ENCODE data around the gene DCST1.
A peak's percentile ranks its signal among the peaks of the same experiment; 100 is the strongest.

Gene DCST1

DNA sequence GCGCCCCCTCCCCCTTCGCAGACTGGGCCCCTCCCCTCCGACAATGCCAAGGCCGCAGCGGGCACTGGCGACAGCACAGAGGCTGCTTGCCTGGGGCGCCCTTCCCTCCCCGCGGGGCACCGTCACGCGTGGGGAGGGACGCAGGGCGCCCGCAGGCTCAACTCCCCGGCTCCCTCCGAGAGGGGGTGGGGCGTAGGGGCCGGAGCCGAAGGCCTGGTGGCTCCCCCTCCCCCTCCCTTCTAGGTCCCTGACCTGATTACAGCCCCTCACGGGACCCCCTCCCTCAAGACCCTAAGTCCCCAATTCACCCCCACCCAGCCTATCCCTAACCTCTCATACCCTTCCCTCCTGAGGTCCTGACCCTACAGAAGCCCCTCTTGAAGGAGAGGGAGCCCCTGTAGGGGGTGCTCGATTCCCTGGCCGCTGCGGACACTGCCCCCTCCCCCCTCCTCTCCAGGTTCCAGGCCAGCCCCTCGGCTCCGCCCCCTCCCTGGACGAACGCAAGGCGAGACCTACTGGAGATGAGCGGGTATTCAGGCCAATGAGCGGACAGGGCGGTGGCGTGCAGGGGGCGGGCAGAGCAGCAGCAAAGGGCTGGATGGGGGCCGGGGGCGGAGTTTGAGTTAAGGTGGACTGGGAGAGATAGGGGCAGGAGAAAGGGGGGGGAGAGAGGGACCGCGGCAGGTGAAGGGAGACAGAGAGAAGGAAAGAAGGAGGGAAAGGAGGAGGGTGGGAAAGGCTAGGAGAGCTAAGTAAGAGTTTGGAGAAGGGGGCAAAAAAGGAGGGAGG lies 31.8 kb upstream of the DCST1 start:
- peak; percentile 98 for DNase-seq

DNA sequence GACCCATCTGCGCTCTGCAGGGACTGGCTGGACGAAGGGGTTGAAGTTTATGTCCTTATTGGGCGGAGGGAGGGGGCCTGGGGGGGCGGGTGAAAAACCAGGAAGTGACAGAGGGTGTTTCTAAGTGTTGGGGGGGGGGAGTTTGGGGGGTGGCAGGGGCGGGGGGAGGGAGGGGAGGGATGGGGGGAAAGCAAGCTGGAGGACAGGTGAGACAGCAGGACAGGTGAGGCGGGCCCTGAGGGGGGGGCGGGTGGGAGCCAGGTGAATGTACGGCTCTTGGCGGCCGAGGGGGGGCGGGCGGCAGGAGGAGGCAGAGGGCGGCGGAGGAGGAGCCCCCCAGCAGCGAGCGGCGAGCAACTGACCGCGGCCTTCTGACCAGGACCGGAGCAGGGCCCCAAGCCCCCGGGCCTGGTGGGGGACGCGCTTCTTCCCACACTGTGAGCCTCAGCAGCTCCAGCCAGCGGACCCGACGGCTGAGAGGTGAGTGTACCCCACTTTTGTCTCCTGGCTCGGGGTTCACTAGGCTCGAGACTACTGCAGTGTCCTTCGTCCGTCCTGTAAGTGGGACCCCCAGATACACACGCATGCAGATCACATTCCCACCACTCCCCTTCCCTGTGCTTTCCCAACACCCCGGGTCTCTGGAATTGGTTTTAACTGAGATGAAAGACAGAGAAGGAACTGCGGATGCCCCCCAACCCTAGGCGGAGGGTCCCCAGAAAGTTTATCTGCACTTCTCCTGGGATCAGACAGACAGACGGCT lies 31.0 kb upstream of the DCST1 start, which contains the start of gene ZBTB7B:
ZBTB7B (plus strand) TSS at position 339 of the 763 bp plus-strand sequence. CDS start 11,859 bp downstream, outside the sequence.
- no peak for DNase-seq

DNA sequence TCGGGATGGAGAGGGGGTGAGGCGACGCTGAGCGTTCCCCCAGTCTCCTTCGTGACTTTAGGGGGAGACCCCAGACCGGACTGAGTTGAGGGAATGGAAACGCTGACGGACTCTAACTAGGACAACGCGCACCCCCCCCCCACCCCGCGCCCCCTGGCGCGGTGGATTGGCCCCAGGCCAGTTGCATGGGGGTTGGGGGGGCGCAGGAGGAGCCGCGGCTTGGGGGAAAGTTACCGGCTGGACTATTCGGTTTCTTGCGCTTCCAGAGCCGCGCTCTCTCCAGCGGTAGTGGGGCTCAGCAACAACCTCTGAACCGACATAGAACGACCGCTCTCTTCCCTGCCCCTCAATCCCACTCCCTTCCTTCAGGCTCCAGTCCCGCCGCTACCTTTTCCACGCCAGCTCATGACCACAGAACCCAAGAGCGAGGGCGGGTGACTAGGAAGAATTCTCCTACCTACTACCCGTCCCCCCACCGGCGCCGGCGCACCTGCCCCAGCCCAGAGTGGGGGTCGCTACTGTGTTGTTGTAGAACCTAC lies 30.3 kb upstream of the DCST1 start:
- no peak for DNase-seq

DNA sequence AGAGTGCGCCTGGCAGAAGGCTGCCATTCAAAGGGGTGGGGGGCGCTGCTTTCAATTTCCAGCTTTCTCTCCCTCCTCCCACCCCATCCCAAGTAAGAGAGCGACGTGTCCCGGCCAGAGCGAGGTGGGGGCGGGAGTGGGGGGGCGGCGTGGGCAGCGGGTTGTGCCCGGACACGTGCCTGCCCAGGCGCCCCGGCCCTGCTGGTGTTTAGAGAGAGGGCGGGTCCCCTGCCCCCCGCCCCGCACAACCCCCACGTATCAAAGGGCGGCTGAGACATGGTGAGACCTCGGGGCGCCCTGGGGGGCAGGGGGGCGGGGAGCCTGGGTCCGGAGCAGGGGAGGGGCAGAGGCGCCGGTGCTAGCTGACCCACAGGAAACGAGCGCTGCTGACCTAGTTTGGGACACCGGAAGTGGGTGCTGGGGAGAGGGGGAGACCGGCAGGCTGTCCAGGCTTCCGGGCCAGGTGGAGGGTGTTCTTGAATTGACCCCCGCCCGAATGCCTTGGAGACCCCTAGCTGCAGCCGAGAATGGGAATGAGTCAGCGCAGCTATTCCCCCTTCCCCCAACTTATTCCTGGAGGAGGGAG lies 29.8 kb upstream of the DCST1 start:
- no peak for DNase-seq

DNA sequence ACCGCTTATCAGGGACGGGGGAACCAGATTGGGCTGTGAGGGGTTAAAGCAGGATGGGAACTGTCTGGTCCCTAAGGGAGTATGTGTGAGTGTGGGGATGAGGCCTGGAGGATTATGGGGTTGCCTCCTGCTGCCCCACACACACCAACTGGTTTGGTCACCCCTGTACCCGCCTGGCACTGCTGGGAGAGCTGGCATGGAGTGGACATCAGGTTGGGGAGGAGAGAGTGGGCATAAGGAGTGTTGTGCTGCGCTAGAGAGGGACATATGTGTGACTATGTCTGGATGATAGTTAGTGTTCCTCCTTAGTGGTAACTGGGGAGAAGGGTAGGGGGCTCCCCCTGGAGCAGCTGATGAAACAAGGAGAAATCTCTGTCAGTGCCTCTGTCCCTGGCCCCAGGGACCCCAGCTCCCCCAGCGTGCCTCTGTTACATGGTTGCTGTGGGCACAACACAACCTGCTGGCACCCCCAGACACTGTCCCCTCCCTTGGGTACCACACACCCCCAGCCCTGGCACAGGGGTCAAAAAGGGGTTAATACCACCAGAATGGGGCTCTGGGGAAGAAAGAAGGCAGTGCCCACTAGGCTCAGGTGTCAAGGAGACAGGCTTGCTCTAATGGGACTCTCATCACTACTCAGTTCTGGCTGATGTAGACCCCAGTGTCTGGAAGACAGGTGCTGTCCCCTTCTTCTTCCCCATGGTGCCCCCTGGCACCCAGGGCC lies 29.1 kb upstream of the DCST1 start:
- DNase-seq = no peak

DNA sequence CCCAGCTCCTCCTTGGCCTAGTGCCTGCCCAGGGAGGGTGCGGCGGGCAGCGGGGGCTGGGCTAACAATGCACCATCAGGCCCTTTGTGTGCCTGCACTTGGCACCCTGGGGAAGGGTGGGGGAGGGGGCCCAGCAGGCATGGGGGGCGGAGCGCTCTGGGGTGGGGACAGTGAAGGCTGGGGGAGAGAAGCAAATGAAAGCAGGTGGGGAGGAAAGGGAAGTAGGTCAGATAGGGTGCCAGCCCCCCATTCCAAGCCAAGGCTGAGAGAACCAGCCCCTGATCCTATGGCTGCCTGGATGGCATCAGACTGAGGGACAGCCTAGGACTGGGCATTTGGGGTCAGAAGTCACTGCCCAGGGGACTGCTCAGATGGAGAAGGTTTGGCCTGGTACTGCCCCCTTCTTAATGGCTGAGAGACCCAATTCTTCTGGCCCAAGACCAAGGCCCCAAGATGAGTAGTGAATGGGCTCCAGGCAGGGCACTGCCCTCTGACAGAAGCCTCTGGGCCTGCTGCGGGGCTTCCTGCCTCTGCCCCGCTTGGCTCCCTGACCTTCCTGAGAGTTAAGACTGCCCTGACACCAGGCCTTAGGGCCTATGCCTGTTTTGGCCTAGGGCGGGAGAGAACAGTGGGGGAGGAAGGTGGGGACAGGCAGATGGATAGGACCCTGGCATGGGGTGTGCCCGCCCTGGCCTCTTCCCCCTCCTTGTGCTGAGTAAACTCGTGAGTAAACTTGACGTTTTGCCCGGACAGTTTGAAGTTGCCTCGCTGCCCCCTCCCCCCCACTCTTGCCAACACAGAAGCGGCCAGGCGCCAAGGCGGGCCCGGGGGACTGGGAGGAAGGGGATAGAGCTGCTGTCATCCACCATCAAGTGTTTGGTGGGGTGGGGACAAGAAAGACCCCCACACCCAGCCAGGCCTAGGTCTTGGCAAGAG lies 28.3 kb upstream of the DCST1 start:
- DNase-seq = peak; percentile 60

DNA sequence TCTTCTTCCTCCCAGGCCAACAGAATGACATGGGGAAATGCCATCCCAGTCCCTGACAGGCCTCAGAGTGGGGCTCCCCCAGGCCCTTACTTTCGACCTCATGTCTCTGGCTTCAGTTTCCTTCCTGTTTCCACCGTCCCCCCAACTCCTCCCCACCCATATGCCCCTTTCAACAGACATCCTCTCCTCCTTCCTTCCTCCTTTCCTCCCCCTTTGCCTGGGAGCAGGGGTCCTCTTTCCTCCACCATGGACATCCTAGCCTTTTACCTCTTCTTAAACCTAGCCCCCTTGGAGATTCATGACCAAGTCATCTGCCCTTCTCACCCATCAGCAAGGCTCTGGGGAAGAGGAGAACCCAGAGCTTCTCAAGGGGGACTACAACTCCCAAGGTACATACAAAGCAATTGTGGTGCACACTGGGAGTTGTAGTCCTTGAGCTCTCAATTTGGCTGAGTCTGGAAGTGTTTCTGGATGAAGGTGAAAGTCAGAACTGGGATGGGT lies 27.0 kb upstream of the DCST1 start:
- DNase-seq = peak; percentile 46

DNA sequence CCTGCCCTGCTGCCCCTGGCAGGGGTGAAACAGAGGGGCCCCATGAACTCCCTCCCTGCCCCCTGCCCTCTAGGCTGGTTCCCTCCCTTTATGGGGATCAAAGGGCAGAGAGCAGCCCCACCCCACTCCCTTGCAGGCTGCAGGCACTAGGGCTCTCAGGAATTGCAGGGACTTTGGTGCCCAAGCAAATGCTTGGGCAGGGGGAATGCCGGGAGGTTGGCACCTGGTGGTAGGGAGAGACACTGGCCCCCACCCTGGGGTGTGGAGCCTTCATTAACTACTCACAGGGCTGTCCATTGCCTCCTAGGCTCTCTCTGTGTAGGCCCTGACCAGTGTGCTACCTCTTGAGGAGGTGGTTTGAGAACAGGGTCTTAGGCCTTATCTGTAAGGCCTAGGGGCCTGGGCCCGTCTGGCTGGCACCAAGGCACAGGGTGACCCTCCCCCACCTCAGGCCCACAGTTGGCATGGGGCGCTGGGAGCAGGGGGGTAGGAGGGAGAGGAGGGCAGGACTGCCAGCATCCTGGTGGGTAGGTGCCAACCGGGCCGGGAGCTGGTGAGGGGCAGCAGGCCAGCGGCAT lies 26.3 kb upstream of the DCST1 start:
- DNase-seq = no peak

DNA sequence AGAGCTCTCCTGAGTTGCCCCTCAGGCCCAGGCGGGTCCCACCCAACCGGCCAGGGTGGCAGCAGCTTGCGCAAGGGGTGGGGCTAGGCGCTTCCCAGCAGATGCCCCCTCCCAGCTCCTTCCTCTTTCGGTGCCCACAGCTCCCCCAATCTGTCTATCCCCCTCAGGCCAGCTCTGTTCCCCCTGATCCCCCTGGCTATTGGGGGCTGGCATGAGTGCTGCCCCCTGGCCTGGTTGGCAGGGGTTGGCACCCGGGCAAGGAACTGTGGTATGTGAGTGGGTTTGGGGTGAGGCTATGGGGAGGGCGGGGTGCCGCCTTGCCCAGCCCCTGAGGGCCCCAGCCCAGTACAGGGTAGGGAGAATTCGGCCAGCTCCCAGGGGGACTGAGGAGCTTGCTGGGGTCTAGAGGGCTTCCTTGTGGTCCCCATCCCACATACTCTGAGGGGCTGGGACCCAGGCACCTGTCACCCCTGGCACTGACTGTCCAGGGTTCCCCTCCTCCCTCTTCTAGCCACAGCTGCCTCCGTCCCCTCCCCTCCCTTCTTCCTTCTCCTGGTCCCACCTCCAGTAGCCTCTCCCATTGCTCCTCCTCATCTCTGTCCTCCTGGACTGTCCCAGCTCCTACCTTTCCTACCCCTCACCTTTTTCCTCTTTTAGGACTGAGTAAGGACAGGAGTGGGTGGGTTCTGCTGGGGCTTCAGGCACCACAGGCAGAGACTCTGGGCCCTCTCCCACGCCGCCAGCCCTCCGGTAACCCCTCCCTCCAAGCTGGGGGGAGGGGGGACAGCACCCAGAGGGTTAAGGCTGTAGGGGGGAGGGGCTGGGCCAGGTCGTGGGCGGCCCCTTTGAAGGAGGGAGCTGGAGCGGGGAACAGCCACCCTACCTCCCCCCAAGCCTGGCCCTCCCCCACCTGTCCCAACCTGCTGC lies 25.3 kb upstream of the DCST1 start:
- DNase-seq = no peak

DNA sequence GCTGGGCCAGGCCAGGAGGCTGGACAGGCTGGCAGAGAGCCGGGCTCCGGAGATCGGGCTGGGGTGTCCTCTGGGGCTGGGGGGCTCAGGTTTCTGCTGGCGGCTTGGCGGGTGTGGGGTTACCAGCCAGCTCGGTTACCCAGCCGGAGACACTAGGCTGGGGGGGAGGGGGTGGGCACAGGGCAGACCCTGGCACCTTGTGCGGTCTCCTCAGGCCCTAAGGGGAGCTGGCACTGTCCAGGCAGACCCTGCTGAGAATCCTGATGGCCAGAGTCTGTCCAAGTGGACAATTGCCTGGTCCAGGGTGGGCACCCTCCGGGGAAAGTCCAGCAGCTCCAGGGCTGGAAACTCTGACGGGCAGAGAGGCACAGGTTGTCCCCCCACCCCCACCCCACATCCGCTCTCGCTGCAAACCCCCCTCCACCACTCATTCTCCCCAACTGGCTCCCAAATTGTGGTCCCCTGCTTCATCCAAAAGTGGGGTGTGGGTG lies 24.4 kb upstream of the DCST1 start:
- DNase-seq = no peak

DNA sequence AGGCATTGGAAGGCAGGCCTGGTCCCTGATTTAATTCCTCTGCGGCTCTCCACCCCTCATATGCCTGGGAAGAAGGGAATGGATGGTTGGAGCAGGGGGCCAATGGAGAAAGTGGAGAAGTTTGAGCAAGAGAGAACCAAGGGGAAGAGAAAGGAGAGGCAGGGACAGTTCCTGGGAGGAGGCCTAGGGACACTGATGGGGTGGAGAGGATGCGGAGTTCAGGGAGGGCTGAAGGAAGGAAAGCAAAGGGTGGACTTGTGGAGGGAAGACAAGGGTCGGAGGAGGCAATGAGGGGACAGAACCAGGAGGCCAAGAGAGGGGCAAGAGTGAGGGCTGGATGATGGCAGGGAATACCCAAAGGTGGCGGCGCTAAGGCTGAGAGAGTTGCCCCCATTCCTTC lies 23.9 kb upstream of the DCST1 start:
- DNase-seq = no peak

DNA sequence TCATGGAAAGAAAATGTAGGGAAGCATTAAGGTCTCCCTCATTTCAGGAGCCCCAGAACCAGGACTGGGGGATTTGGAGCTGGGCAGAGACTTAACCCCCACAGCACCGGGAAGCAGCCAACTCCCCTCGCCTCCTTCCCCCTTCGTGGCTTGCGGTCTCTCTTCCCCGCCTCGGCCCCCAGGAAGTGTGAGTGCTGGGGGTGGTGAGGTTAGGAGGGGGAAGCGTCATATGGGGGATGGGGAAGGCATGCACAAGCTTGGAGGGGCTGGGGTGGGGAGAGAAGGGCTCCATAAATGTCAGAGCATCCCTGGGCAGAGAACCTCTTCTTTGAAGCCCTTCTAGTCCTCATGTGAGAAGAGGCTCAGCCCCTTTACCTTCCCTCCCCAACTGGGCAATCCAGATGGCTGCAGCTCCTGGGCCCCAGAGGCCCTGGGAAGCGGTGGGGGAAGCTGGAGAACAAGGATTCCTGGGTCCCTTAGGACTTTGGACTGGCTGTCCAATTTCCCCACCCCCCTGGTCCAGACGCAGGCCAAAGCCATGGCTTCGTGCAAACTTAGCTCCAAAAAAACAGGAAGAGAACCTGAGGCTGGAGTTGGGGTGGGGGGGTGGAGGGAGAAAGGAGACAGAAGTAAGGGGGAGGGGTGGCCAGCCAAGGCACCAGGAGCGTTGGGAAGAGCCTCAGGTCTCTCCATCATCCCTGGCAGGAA lies 23.3 kb upstream of the DCST1 start:
- no peak for DNase-seq

DNA sequence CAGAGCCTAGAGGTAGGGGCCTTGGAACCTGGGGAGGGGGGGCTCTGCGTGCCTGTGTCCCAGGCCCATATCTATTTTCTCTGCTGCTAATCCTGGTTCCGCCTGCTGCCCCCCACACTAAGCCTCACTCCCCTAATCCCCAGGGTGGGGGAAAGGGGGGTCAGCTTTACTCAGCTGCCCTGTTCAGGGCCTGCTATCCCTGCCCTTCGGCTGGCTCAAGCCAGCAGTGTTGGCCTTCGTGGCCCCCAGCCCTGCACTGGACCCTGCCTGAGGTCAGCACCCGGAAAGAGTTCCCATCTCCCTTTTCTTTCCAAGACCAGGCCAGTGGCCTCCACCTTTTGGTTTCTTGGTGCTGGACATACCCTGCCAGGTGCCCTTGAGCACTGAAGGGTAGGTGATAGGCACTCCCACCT lies 22.6 kb upstream of the DCST1 start:
- DNase-seq = no peak

DNA sequence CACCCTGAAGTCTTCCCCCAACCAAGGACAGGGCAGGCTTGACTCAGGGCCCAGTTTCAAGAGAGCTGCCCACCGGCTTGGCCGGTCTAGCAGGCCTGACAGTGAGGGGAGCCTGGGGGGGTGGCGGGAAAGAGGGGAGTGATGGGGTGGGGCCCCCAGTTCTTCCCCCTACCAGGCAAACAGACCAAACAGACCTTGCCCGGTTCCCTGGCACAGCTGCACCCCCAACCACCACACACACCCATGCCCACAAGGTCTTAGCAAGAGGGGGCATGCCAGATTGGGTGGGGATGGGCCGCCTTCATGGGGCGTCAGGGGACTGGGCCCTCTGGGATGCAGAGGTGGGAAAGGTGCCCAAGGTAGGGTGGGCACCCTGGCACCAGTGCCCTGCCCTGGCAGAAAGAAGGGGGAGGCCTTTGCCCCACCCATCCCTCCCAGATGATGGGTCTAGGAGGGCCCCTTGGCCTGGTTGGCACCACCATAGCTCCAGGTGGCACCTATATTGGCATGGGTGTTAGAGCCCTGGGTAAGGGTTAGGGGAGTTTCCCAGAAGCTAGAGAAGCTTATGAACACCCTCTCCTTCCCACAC lies 22.1 kb upstream of the DCST1 start:
- DNase-seq = no peak

DNA sequence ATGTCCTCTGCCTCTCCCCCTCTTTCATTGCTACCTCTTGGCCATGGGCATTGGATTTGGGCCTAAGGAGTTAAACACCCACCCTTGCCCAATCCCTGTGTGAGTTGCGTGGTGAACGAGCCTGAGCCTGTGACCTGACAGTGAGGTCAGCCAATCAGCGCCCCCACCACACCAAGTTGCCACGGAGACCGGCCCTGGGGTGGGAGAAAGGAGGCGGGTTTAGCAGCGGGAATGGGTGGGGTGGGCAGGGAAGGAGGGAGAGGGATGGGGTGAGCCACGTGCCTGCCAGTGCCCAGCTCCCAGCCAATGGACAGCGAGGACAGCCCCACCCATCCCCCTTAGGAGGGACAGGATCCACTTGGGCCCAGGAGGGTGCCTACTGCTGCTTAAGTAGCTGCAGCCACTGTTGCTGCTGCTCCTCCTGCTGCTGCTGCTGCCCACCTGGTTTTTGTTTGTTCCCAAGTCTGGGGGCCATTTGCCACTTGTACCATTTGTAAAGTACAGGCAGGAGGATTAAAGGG lies 21.5 kb upstream of the DCST1 start:
- peak; percentile 61 for DNase-seq

DNA sequence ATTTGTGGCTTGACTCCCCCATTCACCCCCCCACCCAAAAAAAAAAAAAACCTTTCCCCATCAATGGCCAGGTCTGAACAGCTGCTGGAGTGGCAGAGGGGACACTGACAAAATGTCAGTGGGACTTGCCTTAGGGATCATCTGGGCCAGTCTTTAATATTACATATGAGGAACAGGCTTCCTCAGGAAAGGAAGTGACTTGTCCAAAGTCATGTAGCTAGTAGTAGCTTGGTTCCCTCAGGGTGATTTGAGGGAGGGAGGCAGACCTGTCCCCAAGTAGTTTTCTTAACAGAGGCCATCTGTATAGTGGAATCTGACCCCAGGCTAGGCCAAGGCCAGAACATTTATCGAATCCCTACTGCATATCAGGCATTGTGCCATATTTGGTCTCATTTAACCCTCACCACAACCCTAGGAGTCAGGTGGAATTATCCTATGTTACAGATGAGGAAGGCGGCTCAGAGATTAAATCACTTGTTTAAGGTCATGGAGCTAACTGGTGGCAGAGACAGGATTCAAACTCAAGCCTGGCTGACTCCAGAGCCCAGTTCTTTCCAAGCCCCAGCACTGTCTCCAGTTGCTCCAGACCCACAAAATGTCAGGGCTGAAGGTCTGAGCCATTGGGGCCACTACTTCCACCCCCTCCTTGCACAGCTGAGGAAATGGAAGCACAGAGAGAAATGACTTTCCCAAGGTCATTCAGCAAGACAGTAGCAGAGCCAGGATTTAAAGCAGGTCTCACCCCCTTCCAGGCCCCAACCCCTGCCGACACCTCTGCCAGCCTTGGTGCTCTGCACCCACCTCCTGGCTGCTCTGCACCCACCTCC lies 20.6 kb upstream of the DCST1 start:
- DNase-seq = no peak

DNA sequence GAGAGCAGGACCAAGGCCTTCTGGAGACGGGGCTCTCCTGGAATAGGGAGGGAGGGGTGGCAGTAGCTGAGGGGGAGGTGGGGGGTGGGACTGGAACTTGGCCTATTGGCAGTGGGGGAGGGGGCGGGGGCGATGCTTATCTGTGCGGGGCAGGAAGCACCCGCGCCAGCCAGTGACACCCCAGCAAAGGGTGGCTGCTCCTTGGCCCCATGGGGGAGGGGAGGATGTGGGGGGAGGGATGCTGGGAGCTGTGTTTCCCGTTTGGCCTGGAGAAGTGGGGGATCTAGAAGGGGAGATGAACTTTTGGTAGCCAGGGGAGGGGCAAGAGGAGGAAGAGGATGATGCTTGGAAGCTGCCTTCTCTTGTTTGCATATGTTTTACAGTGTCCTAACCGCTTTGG lies 20.0 kb upstream of the DCST1 start:
- no peak for DNase-seq

All from CD4-positive, alpha-beta T cell treated with Interleukin-15 for 1 hour (primary cell).